ENCODE data around the gene GGCT.

- TF ChIP-seq CTCF (IDR thresholded peaks at IDR 0.05) (no peak), ZFX (IDR thresholded peaks at IDR 0.05; ENCODE audit: borderline replicate concordance) (no peak)
These were observed 25.2 kb downstream of the GGCT start for GRCh38 chr7:30479202-30480120.
